Stimulated activated CD8-positive, alpha-beta memory T cell treated with anti-CD3 and anti-CD28 coated beads, Interleukin-12 subunit alpha, Interleukin-12 subunit beta, amount 100 ng/mL, for 24 hours (primary cell): ENCODE results near the gene ZNF865.

Source experiments
- DNase-seq: peaks from one replicate; pipeline ENCODE4 v3.0.0-alpha.2; 2020; ENCODE audit errors: extremely low read depth

The ZNF865 gene

GRCh38 chr19:55658846-55659459, 53.5 kb downstream of the ZNF865 start:
- no peak for DNase-seq

- no peak for DNase-seq
Measured at GRCh38 chr19:55659822-55660221, 54.4 kb downstream of the ZNF865 start.

- no peak for DNase-seq
Measured at GRCh38 chr19:55660404-55660803, 55.0 kb downstream of the ZNF865 start.

GRCh38 chr19:55660991-55661390, 55.5 kb downstream of the ZNF865 start:
- no peak for DNase-seq

GRCh38 chr19:55661826-55662225, 56.4 kb downstream of the ZNF865 start:
- no peak for DNase-seq

- no peak for DNase-seq
Measured at GRCh38 chr19:55663846-55664536, 58.5 kb downstream of the ZNF865 start.

- no peak for DNase-seq
Measured at GRCh38 chr19:55666343-55667005, 61.0 kb downstream of the ZNF865 start.
